PC-9 (cell line): ENCODE data around the gene EIF3A.

Experiments used
- EZH2 ChIP-seq: fragments of 200-600 bp; sonication (generic); IDR thresholded peaks from 2 replicates; pipeline ENCODE4 v1.8.0; 2017; ENCODE audit warnings: antibody characterized with exemption, low read depth
- TF ChIP-seq, protein P1 (sequence below): fragments of 200-600 bp; sonication (generic); conservative IDR thresholded peaks from 2 replicates; pipeline ENCODE4 v1.6.1; 2017; ENCODE audit warnings: mixed run types, antibody characterized with exemption, mild to moderate bottlenecking, moderate library complexity

DNA sequence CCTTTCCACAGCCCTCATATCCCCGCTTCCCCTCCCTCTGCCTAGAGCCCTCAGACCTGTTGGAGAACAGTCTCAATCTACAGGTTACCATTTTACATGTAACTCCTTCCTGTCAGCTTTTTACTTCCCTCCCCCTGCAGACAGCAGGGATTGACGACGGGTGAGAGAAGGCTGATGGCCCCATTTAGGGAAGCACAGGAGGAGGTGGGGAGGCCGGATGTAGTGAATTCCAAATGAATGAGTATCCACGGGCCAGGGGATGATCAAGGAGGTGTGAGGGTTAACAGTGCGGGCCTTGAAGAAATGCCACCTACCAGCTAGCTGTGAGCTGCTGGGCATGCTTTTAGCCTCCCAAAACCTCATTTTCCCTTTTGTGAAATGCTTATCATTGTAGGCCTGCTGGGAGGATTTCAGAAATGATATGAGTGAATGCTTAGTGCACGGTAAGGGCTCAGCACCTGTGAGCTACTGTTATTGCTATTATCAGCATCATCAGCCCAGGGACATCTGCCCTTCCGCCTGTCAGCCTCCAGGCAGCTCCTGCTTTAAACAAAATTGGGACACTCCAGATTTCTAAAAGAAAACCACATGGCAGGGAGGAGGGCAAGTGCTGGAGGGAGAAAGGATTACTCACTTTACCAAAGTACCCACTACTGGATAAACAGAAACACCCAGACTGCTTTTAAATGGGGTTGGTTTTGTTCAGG is 57.6 kb downstream of the EIF3A start:
- TF ChIP-seq, protein P1, sequence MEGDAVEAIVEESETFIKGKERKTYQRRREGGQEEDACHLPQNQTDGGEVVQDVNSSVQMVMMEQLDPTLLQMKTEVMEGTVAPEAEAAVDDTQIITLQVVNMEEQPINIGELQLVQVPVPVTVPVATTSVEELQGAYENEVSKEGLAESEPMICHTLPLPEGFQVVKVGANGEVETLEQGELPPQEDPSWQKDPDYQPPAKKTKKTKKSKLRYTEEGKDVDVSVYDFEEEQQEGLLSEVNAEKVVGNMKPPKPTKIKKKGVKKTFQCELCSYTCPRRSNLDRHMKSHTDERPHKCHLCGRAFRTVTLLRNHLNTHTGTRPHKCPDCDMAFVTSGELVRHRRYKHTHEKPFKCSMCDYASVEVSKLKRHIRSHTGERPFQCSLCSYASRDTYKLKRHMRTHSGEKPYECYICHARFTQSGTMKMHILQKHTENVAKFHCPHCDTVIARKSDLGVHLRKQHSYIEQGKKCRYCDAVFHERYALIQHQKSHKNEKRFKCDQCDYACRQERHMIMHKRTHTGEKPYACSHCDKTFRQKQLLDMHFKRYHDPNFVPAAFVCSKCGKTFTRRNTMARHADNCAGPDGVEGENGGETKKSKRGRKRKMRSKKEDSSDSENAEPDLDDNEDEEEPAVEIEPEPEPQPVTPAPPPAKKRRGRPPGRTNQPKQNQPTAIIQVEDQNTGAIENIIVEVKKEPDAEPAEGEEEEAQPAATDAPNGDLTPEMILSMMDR, result no peak
- TF ChIP-seq EZH2, result no peak
